Parathyroid adenoma (tissue), 2 donors: ENCODE data around the gene SPATA13.

Experiments
- H2AFZ ChIP-seq: fragments of 300-600 bp; sonication (generic); one replicate; pipeline ENCODE4 v1.7.0; 2017; ENCODE audit warnings: antibody characterized with exemption, mild to moderate bottlenecking
- H3K27ac ChIP-seq: fragments of 300-600 bp; sonication (generic); one replicate; pipeline ENCODE4 v1.7.0; 2017
- H3K27me3 ChIP-seq: fragments of 300-600 bp; sonication (generic); one replicate; pipeline ENCODE4 v1.7.0; 2017; ENCODE audit warnings: low read length; ENCODE audit not compliant: control insufficient read depth, insufficient read depth
- H3K36me3 ChIP-seq: fragments of 300-600 bp; sonication (generic); one replicate; pipeline ENCODE4 v1.7.0; 2017; ENCODE audit warnings: low read length; ENCODE audit not compliant: control insufficient read depth, insufficient read depth
- H3K4me1 ChIP-seq: fragments of 300-600 bp; sonication (generic); one replicate; pipeline ENCODE4 v1.7.0; 2017; ENCODE audit warnings: control low read depth
- H3K4me2 ChIP-seq: fragments of 300-600 bp; sonication (generic); one replicate; pipeline ENCODE4 v1.7.0; 2017; ENCODE audit warnings: low read length
- H3K4me3 ChIP-seq: fragments of 300-600 bp; sonication (generic); one replicate; pipeline ENCODE4 v1.7.0; 2017; ENCODE audit warnings: low read depth, low read length
- H3K79me2 ChIP-seq: fragments of 300-600 bp; sonication (generic); one replicate; pipeline ENCODE4 v1.7.0; 2017; ENCODE audit warnings: control low read depth
- H3K9ac ChIP-seq: fragments of 300-600 bp; sonication (generic); one replicate; pipeline ENCODE4 v1.7.0; 2017; ENCODE audit warnings: mild to moderate bottlenecking
- H3K9me3 ChIP-seq: fragments of 300-600 bp; sonication (generic); one replicate; pipeline ENCODE4 v1.7.0; 2017; ENCODE audit warnings: low read length; ENCODE audit not compliant: control insufficient read depth
- CTCF ChIP-seq: fragments of 300-600 bp; sonication (generic); IDR thresholded peaks from one replicate; pipeline ENCODE4 v1.7.0; 2017; ENCODE audit warnings: antibody characterized with exemption, mild to moderate bottlenecking
- donor health status: primary hyperparathyroidism.

SPATA13 gene

GRCh38 chr13:24232474-24232873, 72.0 kb downstream of the SPATA13 start:
- no peak overlapping the region for H3K4me3 ChIP-seq
- H3K9me3 ChIP-seq, result no peaks in the 10 kb centered on the region
- no peaks in the 10 kb centered on the region for H3K36me3 ChIP-seq
- no peak for TF ChIP-seq CTCF
- no peak overlapping the region for H3K9ac ChIP-seq
- no peak overlapping the region for H3K4me2 ChIP-seq
- no peaks in the 10 kb centered on the region for H3K27me3 ChIP-seq
- no peak overlapping the region for H2AFZ ChIP-seq
- H3K79me2 ChIP-seq, result peaks cover 3% of the 10 kb centered on the region
- H3K4me1 ChIP-seq, result no peaks in the 10 kb centered on the region
- H3K27ac ChIP-seq, result no peak overlapping the region

DNA sequence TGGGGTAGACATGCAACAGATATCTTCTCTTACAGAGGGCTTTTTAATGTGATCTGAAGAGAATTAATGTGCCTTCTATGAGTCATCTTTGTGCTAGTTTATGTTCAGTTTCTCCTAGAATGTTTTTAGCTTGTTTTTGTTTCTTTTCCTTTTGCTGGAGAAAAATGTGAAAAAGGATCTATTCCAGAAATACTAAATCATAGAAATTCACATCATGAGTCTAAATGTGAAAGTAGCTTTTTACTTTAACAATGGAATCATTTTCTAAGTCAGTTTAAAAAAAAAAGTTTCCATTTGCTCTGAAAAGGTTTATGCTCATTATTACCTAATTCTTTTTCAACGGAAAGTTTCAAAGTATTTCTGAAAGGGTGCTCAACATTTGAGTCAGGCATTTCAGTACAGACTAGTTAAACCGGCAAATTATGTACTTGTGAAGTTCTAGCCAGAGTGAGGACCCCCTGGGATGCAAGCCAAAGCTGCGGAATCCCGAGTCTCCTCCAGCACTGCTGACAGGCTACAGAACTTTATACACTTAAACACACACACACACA, 72.9 kb downstream of the SPATA13 start:
- H3K4me2 ChIP-seq, result no peak overlapping the region
- no peak for TF ChIP-seq CTCF
- H3K4me1 ChIP-seq, result no peaks in the 10 kb centered on the region
- H3K36me3 ChIP-seq, result no peaks in the 10 kb centered on the region
- H3K4me3 ChIP-seq, result no peak overlapping the region
- H3K27me3 ChIP-seq, result no peaks in the 10 kb centered on the region
- no peak overlapping the region for H3K27ac ChIP-seq
- H3K79me2 ChIP-seq, result peaks cover 3% of the 10 kb centered on the region
- no peak overlapping the region for H2AFZ ChIP-seq
- no peaks in the 10 kb centered on the region for H3K9me3 ChIP-seq
- H3K9ac ChIP-seq, result no peak overlapping the region

DNA sequence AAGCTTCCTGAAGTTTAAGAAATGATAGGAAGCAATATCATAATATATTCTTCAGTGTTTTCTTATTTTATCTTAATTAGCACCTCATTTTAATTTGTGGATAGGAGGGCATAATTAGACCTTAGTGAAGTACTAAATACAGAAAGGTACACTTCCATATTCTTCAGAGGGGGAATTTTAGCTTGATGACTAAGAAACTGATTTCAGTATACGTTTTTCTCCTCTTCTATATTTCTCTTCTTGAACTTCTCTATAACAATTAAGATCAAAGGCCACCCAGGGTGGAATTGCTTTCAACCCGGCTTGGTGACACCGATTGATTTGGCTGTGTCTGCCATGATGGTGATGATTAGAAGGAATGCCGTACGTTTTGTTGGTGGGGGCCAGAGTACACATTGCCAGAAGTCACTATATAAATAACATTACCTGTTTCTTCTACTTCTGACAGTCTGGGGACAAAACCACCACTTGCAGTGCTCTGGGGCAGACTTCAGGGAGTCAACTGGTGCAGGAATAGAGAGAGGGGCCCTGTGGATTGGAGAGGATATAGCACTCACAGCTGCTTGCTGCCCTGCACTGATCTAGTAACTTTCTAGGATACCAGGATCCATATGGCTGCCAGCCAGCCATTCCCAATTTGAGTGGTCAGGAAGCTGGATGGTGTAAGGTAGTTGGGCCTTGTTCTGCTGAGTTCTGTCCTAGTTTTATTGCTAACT, 73.8 kb downstream of the SPATA13 start:
- Histone ChIP-seq H3K9ac (no peak overlapping the region), H3K27me3 (no peaks in the 10 kb centered on the region), H3K36me3 (no peaks in the 10 kb centered on the region), H3K4me1 (no peaks in the 10 kb centered on the region), H3K4me2 (no peak overlapping the region), H3K4me3 (no peak overlapping the region), H2AFZ (no peak overlapping the region), H3K27ac (no peak overlapping the region), H3K79me2 (peaks cover 3% of the 10 kb centered on the region), H3K9me3 (no peaks in the 10 kb centered on the region)
- no peak for TF ChIP-seq CTCF

DNA sequence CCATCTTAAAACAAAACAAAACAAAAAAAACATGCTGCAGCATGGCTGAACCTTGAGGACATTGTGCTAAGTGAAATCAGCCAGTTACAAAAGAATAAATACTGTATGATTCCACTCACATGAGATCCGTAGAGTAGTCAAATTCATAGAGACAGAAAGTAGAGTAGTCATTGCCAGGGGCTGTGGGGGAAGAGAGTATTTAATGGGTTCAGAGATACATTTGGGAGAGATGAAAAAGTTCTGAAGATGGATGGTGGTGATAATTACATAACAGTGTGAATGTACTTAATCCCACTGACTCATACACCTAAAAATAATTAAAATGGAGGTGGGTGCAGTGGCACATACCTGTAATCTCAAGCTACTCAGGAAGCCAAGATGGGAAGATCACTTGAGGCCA, 76.8 kb downstream of the SPATA13 start:
- no peak overlapping the region for H3K27ac ChIP-seq
- no peak overlapping the region for H2AFZ ChIP-seq
- H3K4me2 ChIP-seq, result no peak overlapping the region
- TF ChIP-seq CTCF, result no peak
- H3K79me2 ChIP-seq, result no peaks in the 10 kb centered on the region
- H3K9ac ChIP-seq, result no peak overlapping the region
- no peaks in the 10 kb centered on the region for H3K4me1 ChIP-seq
- H3K36me3 ChIP-seq, result no peaks in the 10 kb centered on the region
- H3K4me3 ChIP-seq, result no peak overlapping the region
- no peaks in the 10 kb centered on the region for H3K27me3 ChIP-seq
- H3K9me3 ChIP-seq, result no peaks in the 10 kb centered on the region

GRCh38 chr13:24241336-24241735, 80.8 kb downstream of the SPATA13 start:
- H3K9me3 ChIP-seq, result no peaks in the 10 kb centered on the region
- H3K4me2 ChIP-seq, result no peak overlapping the region
- no peaks in the 10 kb centered on the region for H3K36me3 ChIP-seq
- H2AFZ ChIP-seq, result no peak overlapping the region
- TF ChIP-seq CTCF, result no peak
- no peak overlapping the region for H3K27ac ChIP-seq
- H3K79me2 ChIP-seq, result no peaks in the 10 kb centered on the region
- H3K9ac ChIP-seq, result no peak overlapping the region
- no peaks in the 10 kb centered on the region for H3K4me1 ChIP-seq
- H3K4me3 ChIP-seq, result no peak overlapping the region
- H3K27me3 ChIP-seq, result no peaks in the 10 kb centered on the region
